ENCODE results near the gene ZBTB2.

DNA sequence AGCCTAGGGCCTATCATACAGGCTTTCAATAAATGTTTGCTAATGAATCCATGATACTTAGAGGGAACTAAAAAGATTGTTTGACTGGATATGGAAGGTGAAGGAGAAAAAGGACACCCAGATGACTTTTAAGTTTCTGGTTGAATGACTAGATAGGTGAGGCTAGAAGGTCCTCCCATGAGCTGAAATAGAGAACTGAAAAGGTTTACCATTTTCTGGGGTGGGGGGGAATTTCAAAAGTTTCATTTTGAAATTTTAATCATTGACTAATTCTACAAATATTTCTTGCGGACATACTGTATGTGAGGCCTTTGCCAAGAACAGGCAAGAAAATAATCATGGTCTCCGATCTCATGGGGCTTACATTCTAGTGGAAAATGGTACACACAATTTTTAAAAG, 17.9 kb upstream of the ZBTB2 start:
- TF ChIP-seq, protein P1, sequence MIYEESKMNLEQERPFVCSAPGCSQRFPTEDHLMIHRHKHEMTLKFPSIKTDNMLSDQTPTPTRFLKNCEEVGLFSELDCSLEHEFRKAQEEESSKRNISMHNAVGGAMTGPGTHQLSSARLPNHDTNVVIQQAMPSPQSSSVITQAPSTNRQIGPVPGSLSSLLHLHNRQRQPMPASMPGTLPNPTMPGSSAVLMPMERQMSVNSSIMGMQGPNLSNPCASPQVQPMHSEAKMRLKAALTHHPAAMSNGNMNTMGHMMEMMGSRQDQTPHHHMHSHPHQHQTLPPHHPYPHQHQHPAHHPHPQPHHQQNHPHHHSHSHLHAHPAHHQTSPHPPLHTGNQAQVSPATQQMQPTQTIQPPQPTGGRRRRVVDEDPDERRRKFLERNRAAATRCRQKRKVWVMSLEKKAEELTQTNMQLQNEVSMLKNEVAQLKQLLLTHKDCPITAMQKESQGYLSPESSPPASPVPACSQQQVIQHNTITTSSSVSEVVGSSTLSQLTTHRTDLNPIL (CRISPR knock-in tag; IDR thresholded peaks at IDR 0.05; ENCODE audit: low read depth): no peak
- TF ChIP-seq ZNF70 (CRISPR knock-in tag; IDR thresholded peaks at IDR 0.05): no peak
- TF ChIP-seq, protein P2, sequence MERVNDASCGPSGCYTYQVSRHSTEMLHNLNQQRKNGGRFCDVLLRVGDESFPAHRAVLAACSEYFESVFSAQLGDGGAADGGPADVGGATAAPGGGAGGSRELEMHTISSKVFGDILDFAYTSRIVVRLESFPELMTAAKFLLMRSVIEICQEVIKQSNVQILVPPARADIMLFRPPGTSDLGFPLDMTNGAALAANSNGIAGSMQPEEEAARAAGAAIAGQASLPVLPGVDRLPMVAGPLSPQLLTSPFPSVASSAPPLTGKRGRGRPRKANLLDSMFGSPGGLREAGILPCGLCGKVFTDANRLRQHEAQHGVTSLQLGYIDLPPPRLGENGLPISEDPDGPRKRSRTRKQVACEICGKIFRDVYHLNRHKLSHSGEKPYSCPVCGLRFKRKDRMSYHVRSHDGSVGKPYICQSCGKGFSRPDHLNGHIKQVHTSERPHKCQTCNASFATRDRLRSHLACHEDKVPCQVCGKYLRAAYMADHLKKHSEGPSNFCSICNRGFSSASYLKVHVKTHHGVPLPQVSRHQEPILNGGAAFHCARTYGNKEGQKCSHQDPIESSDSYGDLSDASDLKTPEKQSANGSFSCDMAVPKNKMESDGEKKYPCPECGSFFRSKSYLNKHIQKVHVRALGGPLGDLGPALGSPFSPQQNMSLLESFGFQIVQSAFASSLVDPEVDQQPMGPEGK (CRISPR knock-in tag; IDR thresholded peaks at IDR 0.05; ENCODE audit: borderline replicate concordance): no peak
- TF ChIP-seq, protein P3, sequence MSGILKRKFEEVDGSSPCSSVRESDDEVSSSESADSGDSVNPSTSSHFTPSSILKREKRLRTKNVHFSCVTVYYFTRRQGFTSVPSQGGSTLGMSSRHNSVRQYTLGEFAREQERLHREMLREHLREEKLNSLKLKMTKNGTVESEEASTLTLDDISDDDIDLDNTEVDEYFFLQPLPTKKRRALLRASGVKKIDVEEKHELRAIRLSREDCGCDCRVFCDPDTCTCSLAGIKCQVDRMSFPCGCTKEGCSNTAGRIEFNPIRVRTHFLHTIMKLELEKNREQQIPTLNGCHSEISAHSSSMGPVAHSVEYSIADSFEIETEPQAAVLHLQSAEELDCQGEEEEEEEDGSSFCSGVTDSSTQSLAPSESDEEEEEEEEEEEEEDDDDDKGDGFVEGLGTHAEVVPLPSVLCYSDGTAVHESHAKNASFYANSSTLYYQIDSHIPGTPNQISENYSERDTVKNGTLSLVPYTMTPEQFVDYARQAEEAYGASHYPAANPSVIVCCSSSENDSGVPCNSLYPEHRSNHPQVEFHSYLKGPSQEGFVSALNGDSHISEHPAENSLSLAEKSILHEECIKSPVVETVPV (CRISPR knock-in tag; IDR thresholded peaks at IDR 0.05): no peak
- TF ChIP-seq SNAI2 (CRISPR knock-in tag; IDR thresholded peaks at IDR 0.05): no peak

Data from SK-N-SH treated with all-trans-retinoic acid at 6 μM for 48 hours (cell line).